ENCODE data around the gene INPP5D. TPM values are rescaled to one million over a fixed set of nuclear protein-coding genes. Genes with fewer than 3 reads are reported as not detected.

Gene INPP5D
- total and polyA plus RNA-seq, 9 donors = 4.3 to 9.8 (median 6.3) TPM

DNA sequence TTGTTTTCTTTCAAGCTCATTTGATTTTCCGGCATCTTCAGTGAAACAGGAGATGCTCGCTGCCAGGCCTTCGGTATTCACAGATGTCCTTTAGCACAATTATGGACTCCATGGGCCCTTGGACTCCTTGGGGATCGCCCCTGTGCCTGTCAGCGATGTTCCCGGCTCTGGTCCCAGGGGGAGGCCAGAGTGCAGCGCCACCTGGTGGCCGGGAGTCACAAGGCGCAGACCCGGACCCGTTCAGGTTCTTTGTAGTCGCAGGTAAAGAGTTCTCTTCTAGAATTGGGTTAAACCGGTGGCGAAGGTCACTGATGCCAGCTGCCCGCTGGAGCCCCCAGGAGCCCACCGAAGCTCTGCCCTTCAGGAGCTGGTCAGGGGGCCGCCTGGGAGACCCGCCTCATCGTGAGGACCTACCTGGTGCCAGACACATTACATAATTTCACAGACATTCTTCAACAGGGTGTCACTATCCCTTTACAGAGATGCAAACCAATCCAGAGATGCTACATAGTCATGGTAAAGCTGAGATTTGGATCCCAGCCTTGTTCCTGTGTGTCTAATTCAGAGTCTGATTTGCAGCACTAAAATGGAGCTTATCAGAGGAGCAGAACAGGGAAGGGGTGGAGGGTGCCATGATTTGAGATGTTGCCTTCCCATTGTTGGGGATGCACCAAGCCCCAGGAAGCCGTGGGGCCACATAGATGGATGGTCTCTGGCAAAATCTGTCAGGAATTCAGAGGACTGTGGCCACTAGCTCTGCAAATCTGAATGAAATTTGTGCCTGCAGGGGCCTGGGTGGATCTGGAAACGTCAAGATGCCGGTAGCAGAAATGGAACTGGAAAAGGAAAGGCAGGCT is 6.0 kb upstream of the INPP5D start:
- Histone ChIP-seq H3K4me1 (ENCODE audit: control insufficient read depth, insufficient read depth, low read length) (peaks cover 10% of the 10 kb centered on the region), H3K4me3 (ENCODE audit: low read length) (no peak overlapping the region), H3K27me3 (ENCODE audit: control insufficient read depth, insufficient read depth, low read length) (peaks cover 2% of the 10 kb centered on the region), H3K9me3 (replicated peaks; ENCODE audit: control insufficient read depth, low read depth, low read length) (no peaks in the 10 kb centered on the region), H3K27ac (ENCODE audit: low read length) (no peak overlapping the region), H3K36me3 (ENCODE audit: control insufficient read depth, insufficient read depth, low read length) (no peaks in the 10 kb centered on the region)
- no peak for DNase-seq
- 25% methylated on average over 19 of the region's 22 CpGs for WGBS (ENCODE audit: insufficient coverage)

DNA sequence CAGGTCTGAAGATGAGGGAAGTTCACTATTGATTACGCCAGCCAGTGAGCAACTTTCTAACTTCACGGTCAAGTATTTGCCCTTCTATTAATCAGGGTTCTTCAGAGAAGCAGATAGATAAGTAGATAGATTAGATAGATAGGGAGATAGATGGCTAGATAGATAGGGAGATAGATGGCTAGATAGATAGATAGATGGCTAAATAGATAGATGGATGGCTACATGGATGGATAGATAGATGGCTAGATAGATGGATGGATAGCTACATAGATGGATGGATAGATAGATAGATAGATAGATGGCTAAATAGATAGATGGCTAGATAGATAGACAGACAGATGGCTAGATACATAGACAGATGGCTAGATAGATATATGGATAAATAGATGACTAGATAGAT is 4.8 kb upstream of the INPP5D start:
- Histone ChIP-seq H3K36me3 (ENCODE audit: control insufficient read depth, insufficient read depth, low read length) (no peaks in the 10 kb centered on the region), H3K4me3 (ENCODE audit: low read length) (no peak overlapping the region), H3K27ac (ENCODE audit: low read length) (no peak overlapping the region), H3K27me3 (ENCODE audit: control insufficient read depth, insufficient read depth, low read length) (peaks cover 2% of the 10 kb centered on the region), H3K4me1 (ENCODE audit: control insufficient read depth, insufficient read depth, low read length) (peaks cover 16% of the 10 kb centered on the region), H3K9me3 (replicated peaks; ENCODE audit: control insufficient read depth, low read depth, low read length) (no peaks in the 10 kb centered on the region)
- WGBS (ENCODE audit: insufficient coverage) = 100% methylated on average over 1 of the region's 2 CpGs
- DNase-seq = no peak

DNA sequence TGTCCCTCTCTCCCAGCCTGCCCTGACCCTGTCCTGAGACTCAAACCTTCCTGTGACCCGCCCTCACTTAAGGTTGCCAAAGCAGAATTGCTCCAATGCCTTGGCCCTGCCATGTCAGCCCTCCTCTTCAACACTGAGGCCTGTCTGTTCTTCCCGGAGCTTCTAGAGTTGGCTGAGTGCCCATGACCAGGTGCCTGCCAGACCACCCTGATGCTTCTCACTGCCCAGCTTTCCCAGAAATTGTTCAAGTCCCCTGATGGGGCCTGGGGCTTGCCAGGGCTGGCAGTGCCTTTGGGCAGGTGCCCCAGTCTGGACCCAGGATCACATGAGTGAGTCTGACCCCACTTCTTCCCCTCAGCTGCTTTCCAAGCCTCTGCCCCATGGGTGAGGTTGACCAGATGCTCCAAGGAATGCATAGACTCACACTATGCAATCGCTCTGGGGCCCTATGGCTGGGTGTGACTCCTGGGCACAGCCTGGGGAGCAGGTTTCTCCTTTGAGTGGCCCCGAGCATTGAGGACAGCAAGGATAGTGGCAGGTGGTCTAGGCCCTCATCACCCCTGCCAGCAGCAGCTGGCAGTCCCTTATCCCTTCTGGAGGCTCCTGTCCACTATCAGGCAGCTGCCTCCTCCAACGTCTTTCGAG is 3.1 kb upstream of the INPP5D start:
- DNase-seq = no peak
- WGBS (ENCODE audit: insufficient coverage) = 62% methylated on average over 6 of the region's 6 CpGs

DNA sequence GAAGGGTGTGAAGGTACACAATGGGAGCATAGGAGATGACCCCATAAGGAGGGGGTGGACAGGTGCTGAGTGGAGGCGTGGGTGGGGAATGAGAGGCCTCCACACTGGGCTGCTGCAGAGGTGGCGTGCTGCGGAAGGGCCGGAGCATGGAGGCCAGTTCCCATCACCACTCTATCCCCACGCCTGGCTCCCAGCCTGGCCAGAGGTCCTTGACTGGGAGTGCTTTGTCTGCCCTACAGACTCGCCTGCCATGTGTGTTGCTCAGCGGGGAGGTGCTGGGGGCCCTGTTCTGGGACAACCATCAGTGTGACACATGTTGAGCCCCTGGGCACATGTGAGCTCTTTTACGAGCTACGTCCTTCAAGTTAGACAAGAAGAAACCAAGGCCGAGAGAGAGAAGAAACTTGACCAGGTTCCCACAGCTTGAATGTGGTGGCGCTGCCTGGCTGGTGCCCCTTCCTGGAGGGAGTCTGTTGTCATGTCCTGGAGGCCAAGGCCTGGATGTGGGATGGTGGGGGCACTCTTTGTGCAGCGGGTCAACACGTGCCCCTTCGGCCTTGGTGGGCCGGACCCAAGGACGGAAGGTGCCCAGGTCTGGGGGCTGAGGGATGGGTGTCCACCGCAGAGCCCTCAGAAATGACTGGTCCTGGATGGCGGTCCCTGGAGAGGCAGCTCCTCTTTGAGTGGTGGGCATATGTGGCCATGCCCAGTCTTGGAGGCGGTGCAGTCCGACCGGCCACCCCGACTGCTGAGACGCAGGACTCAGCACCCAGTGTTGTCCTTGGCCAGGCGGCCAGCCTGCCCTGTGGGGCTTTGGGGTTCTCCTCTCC is 1.2 kb upstream of the INPP5D start:
- H3K9me3 ChIP-seq (replicated peaks; ENCODE audit: control insufficient read depth, low read depth, low read length) = no peaks in the 10 kb centered on the region
- H3K27me3 ChIP-seq (ENCODE audit: control insufficient read depth, insufficient read depth, low read length) = peaks cover 2% of the 10 kb centered on the region
- H3K4me1 ChIP-seq (ENCODE audit: control insufficient read depth, insufficient read depth, low read length) = peaks cover 52% of the 10 kb centered on the region
- H3K27ac ChIP-seq (ENCODE audit: low read length) = no peak overlapping the region
- DNase-seq = no peak
- no peak overlapping the region for H3K4me3 ChIP-seq (ENCODE audit: low read length)
- no peaks in the 10 kb centered on the region for H3K36me3 ChIP-seq (ENCODE audit: control insufficient read depth, insufficient read depth, low read length)
- 97% methylated on average over 22 of the region's 24 CpGs for WGBS (ENCODE audit: insufficient coverage)

More for the DNA sequence above, 3.1 kb upstream of the INPP5D start:
- H3K4me3 ChIP-seq (ENCODE audit: low read length) = no peak overlapping the region
- peaks cover 34% of the 10 kb centered on the region for H3K4me1 ChIP-seq (ENCODE audit: control insufficient read depth, insufficient read depth, low read length)
- H3K9me3 ChIP-seq (replicated peaks; ENCODE audit: control insufficient read depth, low read depth, low read length) = no peaks in the 10 kb centered on the region
- H3K27ac ChIP-seq (ENCODE audit: low read length) = no peak overlapping the region
- peaks cover 2% of the 10 kb centered on the region for H3K27me3 ChIP-seq (ENCODE audit: control insufficient read depth, insufficient read depth, low read length)
- no peaks in the 10 kb centered on the region for H3K36me3 ChIP-seq (ENCODE audit: control insufficient read depth, insufficient read depth, low read length)

DNA sequence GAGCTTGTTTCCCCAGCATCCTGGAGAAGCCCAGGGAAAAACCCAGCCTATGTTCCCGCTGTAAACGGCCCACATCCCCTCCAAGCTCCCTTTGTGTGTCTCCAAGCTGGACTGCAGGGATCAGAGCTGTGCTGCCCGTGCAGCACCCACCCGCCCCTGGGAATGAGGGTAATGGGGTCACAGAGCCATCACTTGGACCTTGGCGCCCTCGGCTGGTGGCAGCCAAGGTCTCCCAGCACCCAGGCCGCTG is 670 bp upstream of the INPP5D start:
- H3K36me3 ChIP-seq (ENCODE audit: control insufficient read depth, insufficient read depth, low read length) = no peaks in the 10 kb centered on the region
- H3K4me1 ChIP-seq (ENCODE audit: control insufficient read depth, insufficient read depth, low read length) = peaks cover 57% of the 10 kb centered on the region
- no peak overlapping the region for H3K4me3 ChIP-seq (ENCODE audit: low read length)
- peaks cover 2% of the 10 kb centered on the region for H3K27me3 ChIP-seq (ENCODE audit: control insufficient read depth, insufficient read depth, low read length)
- peak overlapping the region; percentile 79 for H3K27ac ChIP-seq (ENCODE audit: low read length)
- WGBS (ENCODE audit: insufficient coverage) = no CpG with 5 or more reads among the region's 7 CpGs
- H3K9me3 ChIP-seq (replicated peaks; ENCODE audit: control insufficient read depth, low read depth, low read length) = no peaks in the 10 kb centered on the region
- no peak for DNase-seq

DNA sequence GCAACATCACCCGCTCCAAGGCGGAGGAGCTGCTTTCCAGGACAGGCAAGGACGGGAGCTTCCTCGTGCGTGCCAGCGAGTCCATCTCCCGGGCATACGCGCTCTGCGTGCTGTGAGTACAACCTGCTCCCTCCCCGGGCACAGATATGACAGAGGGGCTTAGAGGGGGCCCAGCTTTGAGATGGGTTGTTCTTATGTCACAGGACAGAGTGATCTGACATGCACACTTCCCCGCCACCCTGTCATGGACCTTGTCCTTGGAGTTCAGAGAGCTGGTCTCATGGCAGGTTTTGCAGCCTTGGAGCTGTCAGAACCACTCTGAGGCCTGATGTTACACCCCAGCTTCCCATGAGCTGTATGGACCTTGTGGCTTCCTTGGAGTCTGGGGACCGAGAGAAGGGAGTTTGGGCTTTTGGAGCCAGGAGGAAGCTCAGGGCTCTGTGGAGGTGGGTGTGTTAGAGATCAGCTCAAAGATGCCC is 398 bp downstream of the INPP5D start:
- 84% methylated on average over 9 of the region's 13 CpGs for WGBS (ENCODE audit: insufficient coverage)
- Histone ChIP-seq H3K4me3 (ENCODE audit: low read length) (peak overlapping the region; percentile 43), H3K36me3 (ENCODE audit: control insufficient read depth, insufficient read depth, low read length) (no peaks in the 10 kb centered on the region), H3K9me3 (replicated peaks; ENCODE audit: control insufficient read depth, low read depth, low read length) (no peaks in the 10 kb centered on the region), H3K27me3 (ENCODE audit: control insufficient read depth, insufficient read depth, low read length) (no peaks in the 10 kb centered on the region), H3K27ac (ENCODE audit: low read length) (peak overlapping the region; percentile 79), H3K4me1 (ENCODE audit: control insufficient read depth, insufficient read depth, low read length) (peaks cover 62% of the 10 kb centered on the region)
- DNase-seq = no peak

DNA sequence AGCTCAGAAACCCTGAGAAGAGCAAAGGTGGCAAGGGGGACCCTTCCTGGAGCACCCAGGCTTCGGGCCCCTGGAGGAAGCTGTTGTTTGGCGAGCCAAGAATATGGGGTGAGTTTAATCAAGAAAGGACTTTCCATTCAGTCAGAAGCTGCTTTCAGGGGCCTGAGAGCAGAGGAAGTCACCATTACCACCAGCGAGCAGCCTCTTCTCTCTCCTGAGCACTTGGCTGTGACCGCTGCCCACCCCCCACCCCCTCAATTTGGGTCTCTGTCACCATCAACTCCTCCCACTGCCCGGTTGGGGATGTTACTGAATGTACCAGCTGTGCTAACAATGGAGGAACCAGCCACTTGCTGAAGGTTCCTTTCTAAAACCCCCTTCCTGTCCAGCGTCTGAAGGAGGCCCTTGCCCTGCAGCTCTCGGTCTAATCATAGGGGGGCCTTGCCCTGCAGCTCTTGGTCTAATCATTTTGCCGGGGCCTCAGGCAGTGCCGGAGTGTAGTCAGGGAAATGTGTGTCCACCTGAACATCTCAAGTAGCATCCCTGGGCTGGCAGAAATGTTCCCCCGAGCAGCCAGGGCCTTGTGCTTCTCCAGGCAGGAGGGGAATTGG is 943 bp downstream of the INPP5D start:
- H3K4me1 ChIP-seq (ENCODE audit: control insufficient read depth, insufficient read depth, low read length) = peaks cover 62% of the 10 kb centered on the region
- H3K27ac ChIP-seq (ENCODE audit: low read length) = peak overlapping the region; percentile 79
- H3K4me3 ChIP-seq (ENCODE audit: low read length) = peak overlapping the region; percentile 43
- 86% methylated on average over 6 of the region's 10 CpGs for WGBS (ENCODE audit: insufficient coverage)
- no peaks in the 10 kb centered on the region for H3K27me3 ChIP-seq (ENCODE audit: control insufficient read depth, insufficient read depth, low read length)
- no peaks in the 10 kb centered on the region for H3K9me3 ChIP-seq (replicated peaks; ENCODE audit: control insufficient read depth, low read depth, low read length)
- no peaks in the 10 kb centered on the region for H3K36me3 ChIP-seq (ENCODE audit: control insufficient read depth, insufficient read depth, low read length)
- no peak for DNase-seq

DNA sequence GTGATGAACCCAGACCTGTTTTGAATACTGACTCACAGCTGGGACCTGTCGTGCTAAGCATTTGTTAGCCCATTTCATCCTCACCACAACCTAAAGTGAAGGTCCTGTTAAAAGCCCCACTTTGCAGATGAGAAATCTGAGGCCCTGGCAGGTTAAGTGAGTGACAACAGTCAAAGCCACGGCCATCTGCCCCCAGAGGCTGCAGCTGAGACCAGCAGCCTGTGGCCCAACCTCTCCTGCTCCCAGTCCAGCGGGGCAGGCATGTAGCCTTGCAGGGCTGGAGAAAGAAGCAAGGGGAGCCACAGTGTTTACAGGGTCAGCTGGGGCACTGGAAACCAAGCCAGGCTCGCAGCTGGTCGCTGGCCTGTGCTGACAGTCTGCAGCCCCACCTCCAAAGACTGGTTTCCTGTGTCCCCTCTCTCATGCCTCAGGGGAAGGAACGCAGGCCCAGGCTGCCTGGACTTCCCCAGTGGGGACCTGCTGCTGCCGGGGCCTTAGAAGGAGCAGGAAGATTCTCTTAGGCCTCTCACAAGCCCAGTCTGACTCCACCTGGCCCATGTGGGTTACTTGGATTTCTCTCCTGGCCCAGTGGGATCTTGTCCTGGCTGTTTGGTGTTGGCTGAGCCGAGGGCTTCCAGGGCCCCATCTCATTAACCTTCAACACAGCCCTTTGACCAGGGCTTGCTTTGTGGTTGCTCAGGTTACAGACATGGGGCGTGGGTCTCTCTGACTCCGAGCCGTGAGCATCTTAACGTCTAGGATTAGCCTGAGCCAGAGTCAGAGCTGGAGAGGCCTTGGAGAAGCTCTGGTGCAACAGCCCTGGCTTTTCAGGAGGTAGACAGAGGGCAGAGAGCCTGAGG is 1.7 kb downstream of the INPP5D start:
- Histone ChIP-seq H3K9me3 (replicated peaks; ENCODE audit: control insufficient read depth, low read depth, low read length) (no peaks in the 10 kb centered on the region), H3K36me3 (ENCODE audit: control insufficient read depth, insufficient read depth, low read length) (no peaks in the 10 kb centered on the region), H3K4me3 (ENCODE audit: low read length) (peak overlapping the region; percentile 43), H3K4me1 (ENCODE audit: control insufficient read depth, insufficient read depth, low read length) (peaks cover 60% of the 10 kb centered on the region), H3K27ac (ENCODE audit: low read length) (peak overlapping the region; percentile 79), H3K27me3 (ENCODE audit: control insufficient read depth, insufficient read depth, low read length) (no peaks in the 10 kb centered on the region)
- 20% methylated on average over 9 of the region's 12 CpGs for WGBS (ENCODE audit: insufficient coverage)
- peak; percentile 81 for DNase-seq

DNA sequence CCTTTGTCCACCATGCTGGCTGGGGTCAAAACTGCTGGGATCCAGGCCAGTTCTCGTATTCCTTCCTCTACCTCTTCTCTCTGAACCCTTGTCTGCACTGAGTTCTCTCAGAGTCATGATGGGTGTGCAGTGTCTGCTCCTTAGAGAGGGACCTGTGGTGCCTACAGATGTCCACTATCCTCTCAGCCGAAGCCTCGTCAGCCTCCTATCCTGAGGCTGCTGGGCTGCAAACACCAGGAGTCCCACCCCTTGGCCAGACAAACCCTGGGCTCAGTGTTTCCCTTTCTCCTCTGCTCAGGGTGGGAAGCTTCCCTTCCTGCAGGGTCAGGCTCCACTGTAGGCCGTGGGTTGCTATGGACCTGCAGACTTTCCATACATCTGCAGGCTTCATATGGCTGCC is 2.3 kb downstream of the INPP5D start:
- no peak for DNase-seq
- no peaks in the 10 kb centered on the region for H3K27me3 ChIP-seq (ENCODE audit: control insufficient read depth, insufficient read depth, low read length)
- no peaks in the 10 kb centered on the region for H3K36me3 ChIP-seq (ENCODE audit: control insufficient read depth, insufficient read depth, low read length)
- peaks cover 57% of the 10 kb centered on the region for H3K4me1 ChIP-seq (ENCODE audit: control insufficient read depth, insufficient read depth, low read length)
- no peaks in the 10 kb centered on the region for H3K9me3 ChIP-seq (replicated peaks; ENCODE audit: control insufficient read depth, low read depth, low read length)
- H3K4me3 ChIP-seq (ENCODE audit: low read length) = peak overlapping the region; percentile 43
- WGBS (ENCODE audit: insufficient coverage) = 76% methylated on average over 3 of the region's 4 CpGs
- H3K27ac ChIP-seq (ENCODE audit: low read length) = peak overlapping the region; percentile 76

Data from muscle of leg (tissue), 11 donors.